SK-N-MC (cell line): ENCODE results near the gene COL4A1.

Experiments used
- EZH2 ChIP-seq: fragments of 200-600 bp; sonication (generic); IDR thresholded peaks from one replicate; pipeline ENCODE4 v1.6.1; 2017; ENCODE audit warnings: antibody characterized with exemption
- FOXP2 ChIP-seq: optimal IDR thresholded peaks from 2 replicates; pipeline ENCODE3; 2011; ENCODE audit warnings: mild to moderate bottlenecking, moderate library complexity; ENCODE audit not compliant: insufficient read depth; ENCODE audit errors: extremely low read length, control extremely low read depth
- POLR2AphosphoS5 ChIP-seq: IDR thresholded peaks from 2 replicates; pipeline ENCODE4 v1.6.1; 2012; ENCODE audit warnings: mild to moderate bottlenecking, low read depth, low read length, borderline replicate concordance

DNA sequence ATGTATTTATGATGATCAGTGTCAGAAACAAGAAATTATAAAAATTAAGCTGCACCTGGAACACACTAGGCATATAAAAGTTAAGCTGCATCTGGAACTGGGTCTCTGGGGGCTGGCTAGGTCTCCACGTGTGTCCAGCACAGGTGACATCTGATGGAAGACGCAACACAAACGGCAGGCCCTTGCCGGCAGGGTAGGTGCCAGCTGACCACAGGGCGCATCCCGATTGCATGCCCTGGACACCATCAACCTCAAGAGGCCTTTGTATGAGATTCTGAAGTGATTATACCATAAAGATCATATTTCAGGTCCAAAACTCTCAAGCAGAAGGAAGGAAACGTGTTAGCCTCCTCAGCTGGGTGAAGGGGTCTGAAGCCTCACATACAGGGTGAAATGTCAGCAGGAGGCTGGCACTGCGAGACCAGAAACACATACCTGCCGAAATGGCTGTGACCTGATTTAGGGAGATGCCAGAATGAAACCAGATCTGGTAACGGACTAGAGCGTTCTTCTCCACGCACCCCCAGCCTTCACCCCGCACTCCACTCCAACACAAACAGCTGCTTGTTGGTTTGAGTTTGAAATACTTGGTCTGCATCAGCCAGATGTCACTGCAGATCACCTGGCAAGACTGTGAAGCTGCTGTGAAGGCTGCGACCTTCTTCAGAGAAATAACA, 37.3 kb downstream of the COL4A1 start:
- TF ChIP-seq EZH2 (no peak), POLR2AphosphoS5 (no peak), FOXP2 (no peak)
